H54 (cell line): Measurements from ENCODE around the gene KCNH4.
A peak's percentile ranks its signal among the peaks of the same experiment; 100 is the strongest.

Source experiments
- DNase-seq: peaks from one replicate; pipeline ENCODE4 v3.0.0; 2011; ENCODE audit warnings: low spot score, mixed read lengths; ENCODE audit not compliant: insufficient read length
- FAIRE-seq: peaks from 3 replicates; lab custom pipeline; 2011; peaks lifted over from hg19 to GRCh38; lab: Jason Lieb, UNC
- POLR2A ChIP-seq: IDR thresholded peaks from 2 replicates; pipeline ENCODE4 v1.6.1; 2011; ENCODE audit warnings: low read depth, mild to moderate bottlenecking, low read length

The KCNH4 gene

DNA sequence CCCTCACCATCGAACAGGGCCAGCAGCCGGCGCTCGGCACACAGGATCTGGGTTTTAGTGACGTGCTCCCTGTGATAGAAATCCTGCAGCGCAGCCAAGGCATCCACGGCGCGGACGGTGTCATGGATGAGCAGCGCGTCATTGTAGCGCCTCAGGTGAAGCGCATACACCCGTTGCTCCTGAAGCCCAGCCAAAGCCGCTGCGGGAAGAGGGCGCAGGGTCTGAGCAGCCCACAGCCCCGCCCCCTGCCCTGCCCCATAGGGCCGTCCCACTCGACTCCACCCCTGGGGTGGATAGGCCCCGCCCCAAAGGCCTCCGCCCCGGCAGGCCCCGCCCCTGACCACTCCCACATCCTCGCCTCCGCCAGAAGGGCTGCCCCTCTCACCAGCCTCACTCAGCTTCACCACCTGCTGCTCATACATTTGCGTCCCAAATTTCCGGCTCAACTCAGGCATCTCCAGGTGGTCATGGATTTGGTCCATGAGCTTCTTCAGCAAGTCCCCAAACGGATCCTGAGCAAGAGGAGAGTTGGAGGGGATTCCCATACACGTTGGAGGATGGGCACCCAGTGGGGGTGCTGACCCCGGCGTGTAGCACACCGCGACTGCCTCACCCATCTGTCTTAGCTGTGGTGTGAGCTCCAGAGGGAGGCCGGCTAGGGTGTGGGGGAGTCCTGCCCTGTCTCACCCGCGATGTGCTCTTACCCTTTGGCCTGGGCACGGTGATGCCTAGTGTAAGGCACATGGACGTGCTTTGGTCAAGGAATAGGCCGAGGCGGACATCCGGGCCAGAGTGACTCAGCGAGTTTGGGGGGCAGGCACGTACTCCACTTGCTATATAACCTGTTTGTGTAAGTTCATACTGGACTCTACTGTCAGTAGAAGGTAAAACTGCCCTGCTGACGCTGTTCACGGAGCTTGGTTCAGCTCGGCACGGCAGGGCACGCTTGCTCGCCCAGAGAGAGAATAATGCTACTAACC is 73.1 kb downstream of the KCNH4 start:
- FAIRE-seq, result no peak

GRCh38 chr17:42107124-42107523 is 73.8 kb downstream of the KCNH4 start:
- no peak for TF ChIP-seq POLR2A
- DNase-seq, result no peak
- FAIRE-seq, result no peak

More for the DNA sequence above, 73.1 kb downstream of the KCNH4 start:
- TF ChIP-seq POLR2A, result no peak
- DNase-seq, result peak; percentile 69
